HFFc6 (cell line): ENCODE data around the gene MLLT1. TPM values are rescaled to one million over a fixed set of nuclear protein-coding genes. Genes with fewer than 3 reads are reported as not detected.

Experiments used
- DNase-seq: peaks from one replicate; pipeline ENCODE4 v3.0.0-alpha.2; 2018
- H3K27ac Mint-ChIP-seq: 2 replicates; pipeline ENCODE4 v1.8.0; 2020; ENCODE audit warnings: mild to moderate bottlenecking, mixed read lengths
- H3K27me3 Mint-ChIP-seq: 2 replicates; pipeline ENCODE4 v1.8.0; 2021; ENCODE audit warnings: mild to moderate bottlenecking, moderate library complexity, mixed read lengths; ENCODE audit not compliant: insufficient read depth
- H3K36me3 Mint-ChIP-seq: 2 replicates; pipeline ENCODE4 v1.8.0; 2021; ENCODE audit warnings: low read depth, mixed read lengths
- H3K4me1 Mint-ChIP-seq: 2 replicates; pipeline ENCODE4 v1.8.0; 2020; ENCODE audit warnings: low read depth, mixed read lengths
- H3K4me3 Mint-ChIP-seq: 2 replicates; pipeline ENCODE4 v1.8.0; 2020; ENCODE audit warnings: mild to moderate bottlenecking, moderate library complexity, mixed read lengths
- H3K9me3 Mint-ChIP-seq: 2 replicates; pipeline ENCODE4 v1.8.0; 2020; ENCODE audit warnings: mild to moderate bottlenecking, mixed read lengths
- total RNA-seq, 6 experiments: library from RNA; stranded (reverse); fragmentation: NEBNext Ultra II Directional; extraction: Animal tissue kit (Norgen Biotek cat#: 25700); gene quantifications; 2 replicates in 1 of 6; 3 replicates in 5 of 6; pipeline ENCODE4 v1.2.3, GENCODE V29; 2021
- TF ChIP-seq, protein P1 (sequence below): fragments of 200-600 bp; sonication (generic); IDR thresholded peaks from 2 replicates; pipeline ENCODE4 v1.5.0; 2021; ENCODE audit warnings: antibody characterized with exemption, mild to moderate bottlenecking

The MLLT1 gene
- total RNA-seq, 6 experiments from 2014 or later: 54.6 to 69.4 (median 59.5) TPM

DNA sequence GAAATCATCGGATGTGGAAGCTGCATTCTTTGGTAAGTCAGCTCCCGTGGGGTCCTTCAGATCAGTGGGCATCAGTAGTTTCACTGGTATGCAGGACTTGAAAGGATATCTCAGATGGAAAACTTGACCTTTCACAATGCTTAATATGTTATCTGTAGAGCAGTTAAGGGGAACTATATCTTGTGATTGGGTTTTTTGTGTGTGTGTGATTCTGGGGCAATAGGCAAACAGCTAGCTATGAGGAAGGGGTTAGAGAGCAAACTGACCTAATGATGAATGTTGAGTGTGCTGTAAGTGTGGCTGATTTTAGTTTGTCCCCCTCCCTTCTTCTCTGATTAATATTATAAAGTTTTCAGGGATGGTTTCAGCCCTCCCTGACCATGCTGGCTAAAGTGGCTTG, 91.0 kb downstream of the MLLT1 start:
- peaks cover 36% of the 10 kb centered on the region for H3K9me3 Mint-ChIP-seq
- DNase-seq: no peak
- no peak overlapping the region for H3K27ac Mint-ChIP-seq
- H3K4me1 Mint-ChIP-seq: no peaks in the 10 kb centered on the region
- H3K4me3 Mint-ChIP-seq: no peak overlapping the region
- no peaks in the 10 kb centered on the region; the same call in none of the 2 replicates for H3K27me3 Mint-ChIP-seq
- H3K36me3 Mint-ChIP-seq: peaks cover 44% of the 10 kb centered on the region
- TF ChIP-seq, protein P1, sequence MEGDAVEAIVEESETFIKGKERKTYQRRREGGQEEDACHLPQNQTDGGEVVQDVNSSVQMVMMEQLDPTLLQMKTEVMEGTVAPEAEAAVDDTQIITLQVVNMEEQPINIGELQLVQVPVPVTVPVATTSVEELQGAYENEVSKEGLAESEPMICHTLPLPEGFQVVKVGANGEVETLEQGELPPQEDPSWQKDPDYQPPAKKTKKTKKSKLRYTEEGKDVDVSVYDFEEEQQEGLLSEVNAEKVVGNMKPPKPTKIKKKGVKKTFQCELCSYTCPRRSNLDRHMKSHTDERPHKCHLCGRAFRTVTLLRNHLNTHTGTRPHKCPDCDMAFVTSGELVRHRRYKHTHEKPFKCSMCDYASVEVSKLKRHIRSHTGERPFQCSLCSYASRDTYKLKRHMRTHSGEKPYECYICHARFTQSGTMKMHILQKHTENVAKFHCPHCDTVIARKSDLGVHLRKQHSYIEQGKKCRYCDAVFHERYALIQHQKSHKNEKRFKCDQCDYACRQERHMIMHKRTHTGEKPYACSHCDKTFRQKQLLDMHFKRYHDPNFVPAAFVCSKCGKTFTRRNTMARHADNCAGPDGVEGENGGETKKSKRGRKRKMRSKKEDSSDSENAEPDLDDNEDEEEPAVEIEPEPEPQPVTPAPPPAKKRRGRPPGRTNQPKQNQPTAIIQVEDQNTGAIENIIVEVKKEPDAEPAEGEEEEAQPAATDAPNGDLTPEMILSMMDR: no peak

DNA sequence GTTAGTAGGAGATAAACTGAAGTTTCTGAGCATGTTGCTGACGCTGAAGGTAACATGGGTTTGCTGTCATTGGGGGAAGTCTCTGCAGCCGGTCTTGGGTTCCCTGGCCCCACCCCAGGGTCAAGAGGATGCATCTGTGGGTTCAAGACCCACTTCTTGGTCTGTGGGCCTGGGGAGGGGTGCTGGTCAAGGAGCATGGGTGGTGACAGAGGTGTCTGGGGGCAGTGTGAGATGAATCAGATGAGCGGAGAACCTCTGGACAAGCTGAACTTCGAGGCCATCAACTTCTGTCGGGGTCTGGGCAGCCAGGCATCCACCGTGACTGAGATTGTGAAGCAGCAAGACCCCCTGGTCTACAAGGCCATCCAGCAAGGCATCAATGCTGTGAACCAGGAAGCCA, 92.4 kb downstream of the MLLT1 start:
- TF ChIP-seq, protein P1: no peak
- Mint-ChIP-seq H3K27ac (no peak overlapping the region), H3K4me3 (no peak overlapping the region), H3K36me3 (peaks cover 34% of the 10 kb centered on the region), H3K27me3 (no peaks in the 10 kb centered on the region; the same call in none of the 2 replicates), H3K4me1 (no peaks in the 10 kb centered on the region), H3K9me3 (peaks cover 36% of the 10 kb centered on the region)
- DNase-seq: no peak

DNA sequence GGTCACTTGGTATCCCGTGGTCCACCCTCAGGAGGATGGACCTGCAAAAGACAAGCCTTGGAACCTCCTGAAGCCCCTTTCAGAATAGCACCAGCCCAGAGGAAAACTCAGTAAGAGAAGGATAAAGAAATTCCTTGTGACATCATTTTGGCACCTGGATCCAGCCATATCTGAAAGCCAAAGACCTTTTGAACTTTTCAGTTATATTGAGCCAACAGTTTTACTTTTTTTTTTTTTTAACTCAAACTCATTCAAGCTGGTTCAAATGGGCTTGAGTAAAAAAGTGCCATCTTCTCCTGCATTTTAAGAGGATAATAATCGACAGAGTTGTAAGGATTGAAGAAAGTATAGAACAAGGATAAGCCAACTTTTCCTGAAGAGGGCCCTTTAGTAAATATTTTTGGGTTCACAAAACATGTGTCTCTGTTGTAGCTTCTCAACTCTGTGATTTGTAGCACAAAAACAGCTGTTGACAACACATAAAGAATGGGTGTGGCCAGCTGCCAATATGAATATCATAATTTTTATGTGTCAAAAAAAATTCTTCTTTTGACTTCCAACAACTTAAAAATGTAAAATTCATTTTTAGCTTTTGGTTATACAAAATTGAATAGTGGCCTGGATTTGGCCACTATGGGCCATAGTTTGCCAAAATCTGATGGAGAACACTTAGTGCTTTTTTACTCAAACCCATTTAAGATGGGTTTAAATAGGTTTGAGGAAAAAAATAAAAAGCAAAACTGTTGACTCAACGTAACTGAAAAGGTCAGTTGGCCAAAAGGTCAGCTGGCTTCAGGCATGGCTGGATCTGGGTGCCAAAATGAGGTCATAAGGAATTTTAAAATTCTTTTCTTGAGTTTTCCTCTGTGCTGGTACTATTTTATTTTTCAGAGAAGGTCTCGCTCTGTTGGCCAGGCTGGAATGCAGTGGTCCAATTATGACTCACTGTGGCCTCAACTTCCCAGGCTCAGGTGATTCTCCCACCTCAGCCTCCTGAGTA, 93.6 kb downstream of the MLLT1 start:
- Mint-ChIP-seq H3K27me3 (no peaks in the 10 kb centered on the region; the same call in none of the 2 replicates), H3K4me1 (no peaks in the 10 kb centered on the region), H3K9me3 (peaks cover 35% of the 10 kb centered on the region), H3K27ac (no peak overlapping the region), H3K4me3 (no peak overlapping the region), H3K36me3 (peaks cover 25% of the 10 kb centered on the region)
- TF ChIP-seq, protein P1: no peak
- no peak for DNase-seq

DNA sequence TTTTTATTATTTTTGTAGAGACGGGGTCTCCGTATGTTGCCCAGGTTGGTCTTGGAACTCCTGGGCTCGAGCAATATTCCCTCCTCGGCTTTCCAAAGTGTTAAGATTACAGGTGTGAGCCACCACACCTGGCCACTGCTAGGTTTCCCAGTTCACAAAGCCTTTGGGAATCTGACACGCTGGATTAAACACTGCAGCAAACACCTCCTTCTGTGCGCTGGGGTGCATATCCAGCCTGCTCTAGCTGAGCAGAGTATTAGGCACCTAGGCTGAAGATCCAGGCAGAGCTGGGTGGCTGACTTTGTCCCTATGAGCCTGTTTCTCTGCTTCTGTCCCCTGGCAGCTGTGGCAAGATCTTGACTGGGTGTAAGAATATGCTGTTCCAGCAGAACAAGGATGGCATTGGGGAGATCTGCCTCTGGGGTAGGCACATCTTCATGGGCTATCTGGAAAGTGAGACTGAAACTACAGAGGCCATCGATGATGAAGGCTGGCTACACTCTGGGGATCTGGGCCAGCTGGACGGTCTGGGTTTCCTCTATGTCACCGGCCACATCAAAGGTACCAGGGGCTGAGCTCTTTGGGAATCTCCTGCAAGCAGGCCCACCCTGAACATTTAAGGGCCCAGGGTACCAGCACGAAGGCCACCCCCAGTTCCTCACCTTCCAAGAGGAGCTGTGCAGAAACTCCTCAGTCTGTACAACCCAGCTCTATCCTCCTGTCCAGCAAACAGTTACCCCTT, 94.5 kb downstream of the MLLT1 start:
- peaks cover 28% of the 10 kb centered on the region for H3K9me3 Mint-ChIP-seq
- TF ChIP-seq, protein P1: no peak
- no peaks in the 10 kb centered on the region for H3K4me1 Mint-ChIP-seq
- H3K36me3 Mint-ChIP-seq: peaks cover 17% of the 10 kb centered on the region
- no peak overlapping the region for H3K27ac Mint-ChIP-seq
- no peak overlapping the region for H3K4me3 Mint-ChIP-seq
- no peak for DNase-seq
- no peaks in the 10 kb centered on the region; the same call in none of the 2 replicates for H3K27me3 Mint-ChIP-seq

DNA sequence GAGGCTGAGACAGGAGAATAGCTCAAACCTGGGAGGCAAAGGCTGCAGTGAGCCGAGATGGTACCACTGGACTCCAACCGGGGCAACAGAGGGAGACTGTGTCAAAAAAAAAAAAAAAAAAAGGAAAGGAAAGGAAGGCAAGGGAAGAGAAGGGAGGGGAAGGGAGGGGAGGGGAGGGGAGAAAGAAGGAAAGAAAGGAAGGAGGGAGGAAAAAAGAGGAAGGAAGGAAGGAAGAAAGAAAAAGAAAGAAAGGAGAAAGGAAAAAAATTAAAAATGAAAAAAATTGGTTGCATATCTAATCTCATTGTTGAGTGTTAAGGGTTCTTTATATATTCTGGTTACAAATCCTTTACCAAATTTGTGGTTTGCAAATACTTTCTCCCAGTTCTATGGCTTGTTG, 98.7 kb downstream of the MLLT1 start:
- Mint-ChIP-seq H3K27ac (no peak overlapping the region), H3K4me1 (no peaks in the 10 kb centered on the region)
- TF ChIP-seq, protein P1: no peak

More for the DNA sequence above, 98.7 kb downstream of the MLLT1 start:
- no peaks in the 10 kb centered on the region for H3K9me3 Mint-ChIP-seq
- no peak overlapping the region for H3K4me3 Mint-ChIP-seq
- peaks cover 6% of the 10 kb centered on the region for H3K27me3 Mint-ChIP-seq
- DNase-seq: no peak
- H3K36me3 Mint-ChIP-seq: no peaks in the 10 kb centered on the region
